VCaP (cell line): ENCODE data around the gene ETFB.

Experiments used
- H3K27ac ChIP-seq: fragments of 450-650 bp; 2 replicates; pipeline ENCODE4 v1.5.1; 2017
- CTCF ChIP-seq: fragments of 450-650 bp; conservative IDR thresholded peaks from 2 replicates; pipeline ENCODE4 v1.5.1; 2017; ENCODE audit warnings: mild to moderate bottlenecking, moderate library complexity

ETFB gene

GRCh38 chr19:51323481-51324166 lies 42.6 kb downstream of the ETFB start:
- TF ChIP-seq CTCF = no peak
- H3K27ac ChIP-seq = no peak overlapping the region

GRCh38 chr19:51321799-51322198 lies 44.4 kb downstream of the ETFB start:
- no peak for TF ChIP-seq CTCF
- no peak overlapping the region for H3K27ac ChIP-seq

GRCh38 chr19:51320280-51320657 lies 45.9 kb downstream of the ETFB start:
- TF ChIP-seq CTCF = no peak
- no peak overlapping the region for H3K27ac ChIP-seq

- no peak for TF ChIP-seq CTCF
These were observed 46.4 kb downstream of the ETFB start for GRCh38 chr19:51319649-51320279.

GRCh38 chr19:51318687-51319648 lies 47.2 kb downstream of the ETFB start:
- no peak overlapping the region for H3K27ac ChIP-seq
- TF ChIP-seq CTCF = no peak

More at GRCh38 chr19:51319649-51320279, 46.4 kb downstream of the ETFB start:
- H3K27ac ChIP-seq = no peak overlapping the region

- H3K27ac ChIP-seq = no peak overlapping the region
- no peak for TF ChIP-seq CTCF
These were observed 48.2 kb downstream of the ETFB start for GRCh38 chr19:51317968-51318367.

- H3K27ac ChIP-seq = no peak overlapping the region
- no peak for TF ChIP-seq CTCF
These were observed 48.8 kb downstream of the ETFB start for GRCh38 chr19:51317376-51317775.
